OCI-LY3 (cell line): Measurements from ENCODE around the gene FCHO1.

Source experiments
- CTCF ChIP-seq: fragments of 200-600, 300-600 bp; sonication (generic); IDR thresholded peaks from 2 replicates; pipeline ENCODE4 v1.5.1; 2014; ENCODE audit warnings: antibody characterized with exemption, low read length, low read depth
- EZH2phosphoT487 ChIP-seq: fragments of 200-600 bp; shearing (Covaris generic); IDR thresholded peaks from 2 replicates; pipeline ENCODE4 v1.6.1; 2018; ENCODE audit warnings: antibody characterized with exemption, mixed run types, low read depth

- TF ChIP-seq CTCF, result no peak
- no peak for TF ChIP-seq EZH2phosphoT487
Measured at GRCh38 chr19:17737690-17738153, 13.6 kb upstream of the FCHO1 start.
